K562 (cell line): ENCODE data around the gene HMCN2. TPM values are rescaled to one million over a fixed set of nuclear protein-coding genes. Genes with fewer than 3 reads are reported as not detected.

ENCODE experiments used
- ATAC-seq: fragments of 200-7000 bp; cut with Tn5 transposase; 3 replicates; pipeline ENCODE4 v1.9.1; 2020; ENCODE audit warnings: moderate library complexity
- BruUV-seq: library from RNA; stranded (reverse); fragments of 400-500 nt; replicated peaks from 2 replicates; lab custom pipeline; 2021; lab: Mats Ljungman, UMichigan
- CTCF ChIA-PET: fragments of 300-600 bp; formaldehyde crosslinking; extraction: SDS; loops from one replicate; lab custom pipeline; 2021; ENCODE audit warnings: low intra/inter-chr PET ratio; lab: Yijun Ruan, JAX
- POLR2A ChIA-PET: fragments of 300-600, 350-650 bp; sonication (Branson Sonifier 250); formaldehyde crosslinking; extraction: SDS; loops from one replicate; lab custom pipeline; 2021; ENCODE audit warnings: antibody characterized with exemption, inconsistent platforms; lab: Yijun Ruan, JAX
- DNase-seq, 4 experiments: peaks; one replicate each; pipeline versions ENCODE4 v3.0.0 to v3.0.0-alpha.2; 2011 to 2018; ENCODE audit warnings: low spot score in 3 of 4, mixed read lengths in 3 of 4; ENCODE audit errors: extremely low read depth in 1 of 4
- FAIRE-seq: peaks from 2 replicates; lab custom pipeline; 2011; peaks lifted over from hg19 to GRCh38; lab: Jason Lieb, UNC
- H2AFZ ChIP-seq: 2 replicates; pipeline ENCODE4 v1.6.0; 2011; ENCODE audit warnings: low read depth, low read length, control low read depth, inconsistent platforms
- H3K27ac ChIP-seq: fragments of 200-600 bp; 3 replicates; pipeline ENCODE4 v1.8.0; 2011; ENCODE audit warnings: low read depth, mild to moderate bottlenecking, control low read depth, inconsistent platforms, low read length, moderate library complexity, mixed read lengths; ENCODE audit errors: extremely low read depth
- H3K27me3 ChIP-seq, 2 experiments: fragments of 300-600 bp in 1 of 2; 2 replicates in 1 of 2; 3 replicates in 1 of 2; pipeline versions ENCODE4 v1.6.0 to v1.8.0; 2011; ENCODE audit warnings: inconsistent platforms in 2 of 2, low read length in 2 of 2, mild to moderate bottlenecking in 1 of 2, mixed read lengths in 1 of 2, moderate library complexity in 1 of 2; ENCODE audit not compliant: control insufficient read depth in 2 of 2, insufficient read depth in 2 of 2
- H3K36me3 ChIP-seq: fragments of 300-600 bp; 3 replicates; pipeline ENCODE4 v1.8.0; 2011; ENCODE audit warnings: mild to moderate bottlenecking, low read length, inconsistent platforms; ENCODE audit not compliant: control insufficient read depth, insufficient read depth
- H3K4me1 ChIP-seq, 2 experiments: fragments of 200-600 bp in 1 of 2; replicated peaks in 1 of 2; 2 replicates in 1 of 2; 3 replicates in 1 of 2; pipeline versions ENCODE4 v1.5.1 to v1.8.0; 2011; ENCODE audit warnings: inconsistent platforms in 2 of 2, low read length in 2 of 2, mild to moderate bottlenecking in 1 of 2, mixed read lengths in 1 of 2, moderate library complexity in 1 of 2; ENCODE audit not compliant: control insufficient read depth in 2 of 2, insufficient read depth in 2 of 2
- H3K4me2 ChIP-seq: 2 replicates; pipeline ENCODE4 v1.6.1; 2011; ENCODE audit warnings: low read length, control low read depth, inconsistent platforms, mixed read lengths; ENCODE audit not compliant: insufficient read depth
- H3K4me3 ChIP-seq: fragments of 200-600 bp; sonication (generic), shearing (Covaris generic); 2 replicates; pipeline ENCODE4 v1.5.1; 2016; ENCODE audit warnings: control low read depth, inconsistent platforms
- H3K79me2 ChIP-seq: fragments of 200-600 bp; 3 replicates; pipeline ENCODE4 v1.8.0; 2011; ENCODE audit warnings: low read length, inconsistent platforms; ENCODE audit not compliant: control insufficient read depth, insufficient read depth
- H3K9ac ChIP-seq, 2 experiments: 2 replicates each; pipeline versions ENCODE4 v1.6.0 to v1.6.1; 2011; ENCODE audit warnings: low read depth in 2 of 2, low read length in 2 of 2, control low read depth in 1 of 2, inconsistent platforms in 1 of 2, mild to moderate bottlenecking in 1 of 2, mixed read lengths in 1 of 2; ENCODE audit not compliant: insufficient read depth in 1 of 2
- H3K9me1 ChIP-seq: one replicate; pipeline ENCODE4 v1.6.0; 2011; ENCODE audit warnings: inconsistent platforms, mild to moderate bottlenecking, low read length, moderate library complexity; ENCODE audit not compliant: control insufficient read depth, insufficient read depth
- H3K9me3 ChIP-seq: replicated peaks from 2 replicates; pipeline ENCODE4 v1.5.1; 2011; ENCODE audit warnings: low read depth, low read length, inconsistent platforms; ENCODE audit not compliant: control insufficient read depth, insufficient read depth
- H4K20me1 ChIP-seq: replicated peaks from 2 replicates; pipeline ENCODE4 v1.6.1; 2011; ENCODE audit warnings: low read length, inconsistent platforms, mixed read lengths; ENCODE audit not compliant: control insufficient read depth, insufficient read depth
- MEIS2 ChIP-seq: fragments of 450-650 bp; IDR thresholded peaks from 2 replicates; pipeline ENCODE4 v1.6.1; 2014; ENCODE audit warnings: mild to moderate bottlenecking; ENCODE audit not compliant: partially characterized antibody
- NFIC ChIP-seq: fragments of 450-650 bp; IDR thresholded peaks from 2 replicates; pipeline ENCODE4 v1.6.1; 2017; ENCODE audit warnings: mild to moderate bottlenecking, inconsistent platforms
- TBL1XR1 ChIP-seq, 2 experiments: IDR thresholded peaks; 2 replicates each; pipeline ENCODE4 v1.6.1; 2012; ENCODE audit warnings: improper control_type of control experiment in 2 of 2, low read length in 2 of 2, mild to moderate bottlenecking in 1 of 2
- WGBS: fragments of 100-300 bp; shearing (Covaris generic); methylation state at CpG from one replicate; pipeline ENCODE4 v1.1.6; 2016; ENCODE audit warnings: low coverage, mixed read lengths; ENCODE audit not compliant: insufficient coverage; ENCODE audit errors: missing lambda C conversion rate; 5-methylcytosine and 5-hydroxymethylcytosine counted together
- in situ Hi-C: fragments of 300-500 bp; cut with MboI; formaldehyde crosslinking; loops from 4 replicates; pipeline ENCODE4 v1.15.0; 2018; ENCODE audit warnings: inconsistent platforms, mixed read lengths
- intact Hi-C: fragments of 100-400 bp; cut with micrococcal nuclease; formaldehyde crosslinking; loops from 2 replicates; pipeline ENCODE4 v1.14.2; 2022
- polyA plus RNA-seq, 8 experiments: library from polyadenylated mRNA; depleted of rRNA in 4 of 8; stranded (reverse) in 5 of 8; unstranded in 3 of 8; fragments of >200 nt; fragmentation: Nextera tagmentation in 2 of 8; fragmentation: Illumina TruSeq in 1 of 8; extraction: Ambion mirVana in 2 of 8; extraction: Trizol in 1 of 8; gene quantifications; 2 replicates each; pipeline versions ENCODE4 v1.2.1 to v1.2.3, GENCODE V29; 2011 to 2014; ENCODE audit warnings: inconsistent platforms in 1 of 8, missing spikeins in 1 of 8
- total RNA-seq, 7 experiments: library from RNA; depleted of rRNA in 6 of 7; stranded (reverse); fragments of >200 nt in 6 of 7; fragmentation: Illumina TruSeq in 2 of 7; extraction: Trizol in 2 of 7; gene quantifications; 2 replicates each; pipeline versions ENCODE4 v1.2.1 to v1.2.3, GENCODE V29; 2011 to 2021; ENCODE audit warnings: low replicate concordance in 1 of 7
- TF ChIP-seq, protein P1 (sequence below): fragments of 450-650 bp; IDR thresholded peaks from 2 replicates; pipeline ENCODE4 v1.6.1; 2016
- TF ChIP-seq, protein P2 (sequence below): fragments of 250-450 bp; sonication (Bioruptor Pico); IDR thresholded peaks from 2 replicates; pipeline ENCODE4 v1.8.0; 2021; ENCODE audit warnings: moderate library complexity, mild to moderate bottlenecking, inconsistent platforms
- TF ChIP-seq, protein P3 (sequence below): fragments of 450-650 bp; IDR thresholded peaks from 2 replicates; pipeline ENCODE4 v1.6.1; 2018; ENCODE audit warnings: mild to moderate bottlenecking, low read depth; ENCODE audit not compliant: partially characterized antibody
- TF ChIP-seq, protein P4 (sequence below), 2 experiments: IDR thresholded peaks in 1 of 2; conservative IDR thresholded peaks in 1 of 2; 2 replicates each; pipeline ENCODE4 v1.6.1; 2016; ENCODE audit warnings: low read depth in 2 of 2, mild to moderate bottlenecking in 1 of 2, missing compliant biosample characterization in 1 of 2, missing genetic modification characterization in 1 of 2, moderate library complexity in 1 of 2

The HMCN2 gene
- total and polyA plus RNA-seq, 9 of the 15 experiments (the other 6 are each of a cell fraction or from before 2014, with no cell fraction given), result 0.01 TPM; not detected in 8

DNA sequence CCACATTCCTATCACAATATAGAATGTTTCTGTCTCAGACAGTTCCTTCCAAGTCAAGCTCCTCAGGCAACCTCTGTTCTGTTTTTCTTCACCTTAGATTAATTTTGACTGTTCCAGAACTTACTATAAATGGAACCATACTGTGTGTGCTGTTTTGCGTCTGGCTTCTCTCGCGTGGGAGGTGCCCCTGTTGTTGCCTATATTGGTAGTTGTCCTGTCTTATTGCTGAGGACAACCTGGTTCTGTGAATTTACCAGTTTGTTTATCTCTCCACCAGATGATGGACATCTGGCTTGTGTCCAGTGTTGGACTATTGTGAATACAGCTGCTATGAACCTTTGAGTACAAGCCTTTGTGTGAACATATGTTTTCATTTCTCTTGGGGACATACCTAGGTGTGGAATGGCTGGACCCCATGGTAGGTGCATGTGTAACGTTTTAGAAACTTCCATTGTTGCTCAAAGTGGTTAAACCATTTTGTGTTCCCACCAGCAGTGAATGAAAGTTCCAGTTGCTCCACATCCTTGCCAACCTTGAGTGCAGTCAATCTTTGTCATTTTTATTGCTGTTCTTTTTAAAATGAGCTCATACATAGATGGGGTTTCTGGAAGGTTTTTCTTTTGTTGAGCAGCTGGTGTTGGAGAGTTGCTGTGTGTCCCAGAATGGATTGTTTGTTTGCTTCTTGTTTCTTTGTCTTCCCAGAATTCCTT is 18.1 kb downstream of the HMCN2 start:
- no TSS peak for BruUV-seq
- Histone ChIP-seq H2AFZ (no peak overlapping the region), H4K20me1 (peaks cover 9% of the 10 kb centered on the region; the same call in 1 of the 2 replicates), H3K4me3 (no peak overlapping the region), H3K4me2 (no peak overlapping the region), H3K36me3 (no peaks in the 10 kb centered on the region), H3K27ac (no peak overlapping the region), H3K79me2 (no peaks in the 10 kb centered on the region), H3K9ac (no peak overlapping the region), H3K27me3 (peaks cover 52 to 77% of the 10 kb centered on the region in 2 experiments), H3K4me1 (no peaks in the 10 kb centered on the region; a peak in 2 of 5 replicates), H3K9me1 (no peaks in the 10 kb centered on the region), H3K9me3 (no peaks in the 10 kb centered on the region)
- intact Hi-C loops (no loop called here), in situ Hi-C loops (no loop called here)
- ATAC-seq, result no peak
- DNase-seq, result no peak
- FAIRE-seq, result no peak
- 0% methylated on average over 4 of the region's 4 CpGs for WGBS
- CTCF ChIA-PET, result interaction anchor here (0.6 kb wide), 1 partner anchor 583 kb away, joined by 3 read pairs; no protein-coding TSS in a partner anchor
- TF ChIP-seq, protein P1, sequence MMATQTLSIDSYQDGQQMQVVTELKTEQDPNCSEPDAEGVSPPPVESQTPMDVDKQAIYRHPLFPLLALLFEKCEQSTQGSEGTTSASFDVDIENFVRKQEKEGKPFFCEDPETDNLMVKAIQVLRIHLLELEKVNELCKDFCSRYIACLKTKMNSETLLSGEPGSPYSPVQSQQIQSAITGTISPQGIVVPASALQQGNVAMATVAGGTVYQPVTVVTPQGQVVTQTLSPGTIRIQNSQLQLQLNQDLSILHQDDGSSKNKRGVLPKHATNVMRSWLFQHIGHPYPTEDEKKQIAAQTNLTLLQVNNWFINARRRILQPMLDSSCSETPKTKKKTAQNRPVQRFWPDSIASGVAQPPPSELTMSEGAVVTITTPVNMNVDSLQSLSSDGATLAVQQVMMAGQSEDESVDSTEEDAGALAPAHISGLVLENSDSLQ, result peak; percentile 34
- TF ChIP-seq, protein P2, sequence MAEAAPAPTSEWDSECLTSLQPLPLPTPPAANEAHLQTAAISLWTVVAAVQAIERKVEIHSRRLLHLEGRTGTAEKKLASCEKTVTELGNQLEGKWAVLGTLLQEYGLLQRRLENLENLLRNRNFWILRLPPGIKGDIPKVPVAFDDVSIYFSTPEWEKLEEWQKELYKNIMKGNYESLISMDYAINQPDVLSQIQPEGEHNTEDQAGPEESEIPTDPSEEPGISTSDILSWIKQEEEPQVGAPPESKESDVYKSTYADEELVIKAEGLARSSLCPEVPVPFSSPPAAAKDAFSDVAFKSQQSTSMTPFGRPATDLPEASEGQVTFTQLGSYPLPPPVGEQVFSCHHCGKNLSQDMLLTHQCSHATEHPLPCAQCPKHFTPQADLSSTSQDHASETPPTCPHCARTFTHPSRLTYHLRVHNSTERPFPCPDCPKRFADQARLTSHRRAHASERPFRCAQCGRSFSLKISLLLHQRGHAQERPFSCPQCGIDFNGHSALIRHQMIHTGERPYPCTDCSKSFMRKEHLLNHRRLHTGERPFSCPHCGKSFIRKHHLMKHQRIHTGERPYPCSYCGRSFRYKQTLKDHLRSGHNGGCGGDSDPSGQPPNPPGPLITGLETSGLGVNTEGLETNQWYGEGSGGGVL (CRISPR knock-in tag), result no peak
- TF ChIP-seq NFIC (peak; percentile 66), TBL1XR1 (IDR thresholded peaks at IDR 0.05; ENCODE audit: low read length in 2 of 2) (no peak), MEIS2 (peak; percentile 78)
- TF ChIP-seq, protein P3, sequence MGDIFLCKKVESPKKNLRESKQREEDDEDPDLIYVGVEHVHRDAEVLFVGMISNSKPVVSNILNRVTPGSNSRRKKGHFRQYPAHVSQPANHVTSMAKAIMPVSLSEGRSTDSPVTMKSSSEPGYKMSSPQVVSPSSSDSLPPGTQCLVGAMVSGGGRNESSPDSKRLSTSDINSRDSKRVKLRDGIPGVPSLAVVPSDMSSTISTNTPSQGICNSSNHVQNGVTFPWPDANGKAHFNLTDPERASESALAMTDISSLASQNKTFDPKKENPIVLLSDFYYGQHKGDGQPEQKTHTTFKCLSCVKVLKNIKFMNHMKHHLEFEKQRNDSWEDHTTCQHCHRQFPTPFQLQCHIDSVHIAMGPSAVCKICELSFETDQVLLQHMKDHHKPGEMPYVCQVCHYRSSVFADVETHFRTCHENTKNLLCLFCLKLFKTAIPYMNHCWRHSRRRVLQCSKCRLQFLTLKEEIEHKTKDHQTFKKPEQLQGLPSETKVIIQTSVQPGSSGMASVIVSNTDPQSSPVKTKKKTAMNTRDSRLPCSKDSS, result no peak
- TF ChIP-seq, protein P4, sequence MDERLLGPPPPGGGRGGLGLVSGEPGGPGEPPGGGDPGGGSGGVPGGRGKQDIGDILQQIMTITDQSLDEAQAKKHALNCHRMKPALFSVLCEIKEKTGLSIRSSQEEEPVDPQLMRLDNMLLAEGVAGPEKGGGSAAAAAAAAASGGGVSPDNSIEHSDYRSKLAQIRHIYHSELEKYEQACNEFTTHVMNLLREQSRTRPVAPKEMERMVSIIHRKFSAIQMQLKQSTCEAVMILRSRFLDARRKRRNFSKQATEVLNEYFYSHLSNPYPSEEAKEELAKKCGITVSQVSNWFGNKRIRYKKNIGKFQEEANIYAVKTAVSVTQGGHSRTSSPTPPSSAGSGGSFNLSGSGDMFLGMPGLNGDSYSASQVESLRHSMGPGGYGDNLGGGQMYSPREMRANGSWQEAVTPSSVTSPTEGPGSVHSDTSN (CRISPR knock-in tag; IDR thresholded peaks at IDR 0.05; ENCODE audit: low read depth), result no peak
- TF ChIP-seq, protein P4 (tag; conservative IDR thresholded peaks at IDR 0.05; ENCODE audit: low read depth), result peak; percentile 57; the same call in 1 of the 2 replicates
- POLR2A ChIA-PET, result interaction anchor here (0.8 kb wide), 1 partner anchor 13 kb away, joined by 3 read pairs; no protein-coding TSS in a partner anchor
